Measurements from ENCODE around the gene MOBP.

The MOBP gene

GRCh38 chr3:39501059-39501458 lies 33.6 kb downstream of the MOBP start:
- no peak for FAIRE-seq

GRCh38 chr3:39501968-39502837 lies 34.7 kb downstream of the MOBP start:
- FAIRE-seq: no peak

- FAIRE-seq: no peak
Observed at GRCh38 chr3:39502838-39503145, 35.3 kb downstream of the MOBP start.

- FAIRE-seq: no peak
Observed at GRCh38 chr3:39505866-39506742, 38.6 kb downstream of the MOBP start.

GRCh38 chr3:39506863-39507262 lies 39.4 kb downstream of the MOBP start:
- no peak for FAIRE-seq

- FAIRE-seq: no peak
Observed at GRCh38 chr3:39513791-39514369, 46.4 kb downstream of the MOBP start.

GRCh38 chr3:39515681-39516441 lies 48.4 kb downstream of the MOBP start:
- no peak for FAIRE-seq

GRCh38 chr3:39519103-39519502 lies 51.6 kb downstream of the MOBP start:
- FAIRE-seq: no peak

- no peak for FAIRE-seq
Observed at GRCh38 chr3:39519554-39520288, 52.2 kb downstream of the MOBP start.

GRCh38 chr3:39521456-39521855 lies 54.0 kb downstream of the MOBP start:
- FAIRE-seq: no peak

GRCh38 chr3:39524107-39524506 lies 56.6 kb downstream of the MOBP start:
- FAIRE-seq: no peak

- FAIRE-seq: no peak
Observed at GRCh38 chr3:39528844-39529243, 61.4 kb downstream of the MOBP start.

GRCh38 chr3:39529577-39529976 lies 62.1 kb downstream of the MOBP start:
- FAIRE-seq: no peak

GRCh38 chr3:39531066-39531465 lies 63.6 kb downstream of the MOBP start:
- no peak for FAIRE-seq

- FAIRE-seq: no peak
Observed at GRCh38 chr3:39531665-39532064, 64.2 kb downstream of the MOBP start.

GRCh38 chr3:39532777-39533176 lies 65.3 kb downstream of the MOBP start:
- no peak for FAIRE-seq

GRCh38 chr3:39533226-39533625 lies 65.7 kb downstream of the MOBP start:
- no peak for FAIRE-seq

GRCh38 chr3:39540162-39540921 lies 72.9 kb downstream of the MOBP start:
- FAIRE-seq: no peak

- FAIRE-seq: no peak
Observed at GRCh38 chr3:39541442-39541841, 74.0 kb downstream of the MOBP start.

GRCh38 chr3:39541917-39542329 lies 74.4 kb downstream of the MOBP start:
- FAIRE-seq: no peak

GRCh38 chr3:39542588-39542988 lies 75.1 kb downstream of the MOBP start:
- no peak for FAIRE-seq
